Brain microvascular endothelial cell (primary cell): ENCODE results near the gene ZNF574.

Source experiments
- DNase-seq: peaks from one replicate; pipeline ENCODE4 v3.0.0-alpha.2; 2020
- H3K27ac ChIP-seq: fragments of 250-450 bp; sonication (Bioruptor Pico); 2 replicates; pipeline ENCODE4 v1.5.1; 2020; ENCODE audit warnings: mild to moderate bottlenecking, moderate library complexity
- H3K27me3 ChIP-seq: fragments of 250-450 bp; sonication (Bioruptor Pico); replicated peaks from 2 replicates; pipeline ENCODE4 v1.5.1; 2020; ENCODE audit warnings: mild to moderate bottlenecking
- H3K36me3 ChIP-seq: fragments of 250-450 bp; sonication (Bioruptor Pico); replicated peaks from 2 replicates; pipeline ENCODE4 v1.5.1; 2020; ENCODE audit warnings: mild to moderate bottlenecking
- H3K4me3 ChIP-seq: 2 replicates; pipeline ENCODE4 v1.5.1; 2011; ENCODE audit warnings: low read depth, mild to moderate bottlenecking, control low read depth, low read length, moderate library complexity
- in situ Hi-C: cut with HindIII; loops from 2 replicates; pipeline ENCODE4 v1.10.0; 2017; ENCODE audit warnings: low sequenced_read_pairs, low pct_ligation_motif_present
- TF ChIP-seq, protein P1 (sequence below): IDR thresholded peaks from 2 replicates; pipeline ENCODE4 v1.5.1; 2011; ENCODE audit warnings: low read depth, mild to moderate bottlenecking, moderate library complexity, low read length, control low read depth, inconsistent platforms; ENCODE audit errors: missing control alignments

ZNF574 gene

DNA sequence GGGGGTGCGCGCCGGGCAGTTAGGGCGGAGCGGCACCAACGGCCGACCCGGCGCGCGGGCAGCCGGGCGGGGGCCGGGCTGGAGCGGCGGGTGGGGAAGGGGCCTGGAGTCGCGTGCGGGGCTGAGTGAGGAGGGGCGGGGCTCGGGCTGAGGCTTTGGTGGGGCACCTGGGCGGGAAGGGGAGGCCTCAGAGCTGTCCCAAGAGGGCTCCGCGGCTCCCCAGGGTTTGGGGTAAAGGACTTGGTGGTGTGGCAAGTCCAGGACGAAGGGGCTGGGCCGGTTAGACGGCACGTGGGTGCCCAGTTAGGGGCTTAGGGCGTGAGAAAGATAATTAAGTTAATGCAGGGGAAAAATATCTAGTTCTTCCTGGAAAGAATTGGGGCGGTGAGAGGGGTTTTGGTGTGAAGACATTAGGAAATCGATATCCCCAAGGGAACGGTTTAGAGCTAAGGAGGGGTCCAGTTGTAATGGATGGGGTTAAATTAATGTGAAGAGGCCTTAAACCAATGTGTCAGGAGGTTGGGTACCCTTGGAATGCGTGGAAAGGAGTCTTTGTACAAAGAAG lies 496 bp downstream of the ZNF574 start:
- TF ChIP-seq, protein P1, sequence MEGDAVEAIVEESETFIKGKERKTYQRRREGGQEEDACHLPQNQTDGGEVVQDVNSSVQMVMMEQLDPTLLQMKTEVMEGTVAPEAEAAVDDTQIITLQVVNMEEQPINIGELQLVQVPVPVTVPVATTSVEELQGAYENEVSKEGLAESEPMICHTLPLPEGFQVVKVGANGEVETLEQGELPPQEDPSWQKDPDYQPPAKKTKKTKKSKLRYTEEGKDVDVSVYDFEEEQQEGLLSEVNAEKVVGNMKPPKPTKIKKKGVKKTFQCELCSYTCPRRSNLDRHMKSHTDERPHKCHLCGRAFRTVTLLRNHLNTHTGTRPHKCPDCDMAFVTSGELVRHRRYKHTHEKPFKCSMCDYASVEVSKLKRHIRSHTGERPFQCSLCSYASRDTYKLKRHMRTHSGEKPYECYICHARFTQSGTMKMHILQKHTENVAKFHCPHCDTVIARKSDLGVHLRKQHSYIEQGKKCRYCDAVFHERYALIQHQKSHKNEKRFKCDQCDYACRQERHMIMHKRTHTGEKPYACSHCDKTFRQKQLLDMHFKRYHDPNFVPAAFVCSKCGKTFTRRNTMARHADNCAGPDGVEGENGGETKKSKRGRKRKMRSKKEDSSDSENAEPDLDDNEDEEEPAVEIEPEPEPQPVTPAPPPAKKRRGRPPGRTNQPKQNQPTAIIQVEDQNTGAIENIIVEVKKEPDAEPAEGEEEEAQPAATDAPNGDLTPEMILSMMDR: no peak
- DNase-seq: no peak
- in situ Hi-C loops: no loop called here
- Histone ChIP-seq H3K4me3 (peak overlapping the region; percentile 86), H3K36me3 (peaks cover 30% of the 10 kb centered on the region), H3K27me3 (no peaks in the 10 kb centered on the region), H3K27ac (peak overlapping the region; percentile 63)

DNA sequence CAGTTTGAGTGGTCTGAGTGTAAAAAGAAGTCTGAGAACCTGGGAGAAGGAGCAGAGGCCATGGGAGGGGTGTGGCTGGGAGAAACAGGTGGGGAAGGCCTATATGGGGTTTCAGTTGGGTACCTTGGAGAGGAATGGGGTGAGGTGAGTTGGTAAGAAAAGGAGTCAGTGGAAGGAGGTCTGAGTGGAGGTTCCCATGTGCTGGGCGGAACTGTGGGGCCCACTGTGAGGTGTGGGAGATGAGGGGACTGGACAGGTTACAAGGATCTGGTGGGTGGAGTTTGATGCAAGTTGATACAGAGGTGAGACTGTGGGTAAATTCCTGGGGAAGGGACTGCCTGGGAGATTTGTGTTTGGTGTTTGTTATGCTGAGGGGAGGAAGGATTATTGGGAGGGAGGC lies 2.1 kb downstream of the ZNF574 start:
- in situ Hi-C loops: no loop called here
- DNase-seq: no peak
- Histone ChIP-seq H3K27ac (no peak overlapping the region), H3K27me3 (no peaks in the 10 kb centered on the region), H3K36me3 (peaks cover 37% of the 10 kb centered on the region), H3K4me3 (peak overlapping the region; percentile 1)
- TF ChIP-seq, protein P1: no peak

DNA sequence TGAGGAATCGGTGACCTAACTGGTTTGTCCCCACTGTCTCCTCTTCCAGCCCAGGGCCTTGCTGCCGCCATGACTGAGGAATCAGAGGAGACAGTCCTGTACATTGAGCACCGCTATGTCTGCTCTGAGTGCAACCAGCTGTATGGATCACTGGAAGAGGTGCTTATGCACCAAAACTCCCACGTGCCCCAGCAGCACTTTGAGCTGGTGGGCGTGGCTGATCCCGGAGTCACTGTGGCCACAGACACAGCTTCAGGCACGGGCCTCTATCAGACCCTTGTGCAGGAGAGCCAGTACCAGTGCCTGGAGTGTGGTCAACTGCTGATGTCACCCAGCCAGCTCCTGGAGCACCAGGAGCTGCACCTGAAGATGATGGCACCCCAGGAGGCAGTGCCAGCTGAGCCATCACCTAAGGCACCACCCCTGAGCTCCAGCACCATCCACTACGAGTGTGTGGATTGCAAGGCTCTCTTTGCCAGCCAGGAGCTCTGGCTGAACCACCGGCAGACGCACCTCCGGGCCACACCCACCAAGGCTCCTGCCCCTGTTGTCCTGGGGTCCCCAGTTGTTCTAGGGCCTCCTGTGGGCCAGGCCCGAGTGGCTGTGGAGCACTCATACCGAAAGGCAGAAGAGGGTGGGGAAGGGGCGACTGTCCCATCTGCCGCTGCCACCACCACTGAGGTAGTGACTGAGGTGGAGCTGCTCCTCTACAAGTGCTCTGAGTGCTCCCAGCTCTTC lies 2.7 kb downstream of the ZNF574 start:
- in situ Hi-C loops: no loop called here
- no peaks in the 10 kb centered on the region for H3K27me3 ChIP-seq
- no peak for DNase-seq
- H3K36me3 ChIP-seq: peaks cover 37% of the 10 kb centered on the region
- TF ChIP-seq, protein P1: no peak
- H3K4me3 ChIP-seq: no peak overlapping the region
- H3K27ac ChIP-seq: no peak overlapping the region

DNA sequence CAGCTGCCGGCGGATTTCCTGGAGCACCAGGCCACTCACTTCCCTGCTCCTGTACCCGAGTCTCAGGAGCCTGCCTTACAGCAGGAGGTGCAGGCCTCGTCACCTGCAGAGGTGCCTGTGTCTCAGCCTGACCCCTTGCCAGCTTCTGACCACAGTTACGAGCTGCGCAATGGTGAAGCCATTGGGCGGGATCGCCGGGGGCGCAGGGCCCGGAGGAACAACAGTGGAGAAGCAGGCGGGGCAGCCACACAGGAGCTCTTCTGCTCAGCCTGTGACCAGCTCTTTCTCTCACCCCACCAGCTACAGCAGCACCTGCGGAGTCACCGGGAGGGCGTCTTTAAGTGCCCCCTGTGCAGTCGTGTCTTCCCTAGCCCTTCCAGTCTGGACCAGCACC lies 3.3 kb downstream of the ZNF574 start:
- Histone ChIP-seq H3K27me3 (no peaks in the 10 kb centered on the region), H3K4me3 (no peak overlapping the region), H3K36me3 (peaks cover 37% of the 10 kb centered on the region), H3K27ac (no peak overlapping the region)
- no peak for DNase-seq
- TF ChIP-seq, protein P1: no peak
- in situ Hi-C loops: no loop called here

DNA sequence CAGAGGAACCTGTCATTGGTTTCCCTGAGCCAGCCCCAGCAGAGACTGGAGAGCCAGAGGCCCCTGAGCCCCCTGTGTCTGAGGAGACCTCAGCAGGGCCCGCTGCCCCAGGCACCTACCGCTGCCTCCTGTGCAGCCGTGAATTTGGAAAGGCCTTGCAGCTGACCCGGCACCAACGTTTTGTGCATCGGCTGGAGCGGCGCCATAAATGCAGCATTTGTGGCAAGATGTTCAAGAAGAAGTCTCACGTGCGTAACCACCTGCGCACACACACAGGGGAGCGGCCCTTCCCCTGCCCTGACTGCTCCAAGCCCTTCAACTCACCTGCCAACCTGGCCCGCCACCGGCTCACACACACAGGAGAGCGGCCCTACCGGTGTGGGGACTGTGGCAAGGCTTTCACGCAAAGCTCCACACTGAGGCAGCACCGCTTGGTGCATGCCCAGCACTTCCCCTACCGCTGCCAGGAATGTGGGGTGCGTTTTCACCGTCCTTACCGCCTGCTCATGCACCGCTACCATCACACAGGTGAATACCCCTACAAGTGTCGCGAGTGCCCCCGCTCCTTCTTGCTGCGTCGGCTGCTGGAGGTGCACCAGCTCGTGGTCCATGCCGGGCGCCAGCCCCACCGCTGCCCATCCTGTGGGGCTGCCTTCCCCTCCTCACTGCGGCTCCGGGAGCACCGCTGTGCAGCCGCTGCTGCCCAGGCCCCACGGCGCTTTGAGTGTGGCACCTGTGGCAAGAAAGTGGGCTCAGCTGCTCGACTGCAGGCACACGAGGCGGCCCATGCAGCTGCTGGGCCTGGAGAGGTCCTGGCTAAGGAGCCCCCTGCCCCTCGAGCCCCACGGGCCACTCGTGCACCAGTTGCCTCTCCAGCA lies 4.2 kb downstream of the ZNF574 start:
- H3K27me3 ChIP-seq: no peaks in the 10 kb centered on the region
- DNase-seq: no peak
- peaks cover 37% of the 10 kb centered on the region for H3K36me3 ChIP-seq
- no peak overlapping the region for H3K27ac ChIP-seq
- TF ChIP-seq, protein P1: no peak
- H3K4me3 ChIP-seq: no peak overlapping the region
- in situ Hi-C loops: no loop called here
